OCI-LY7 (cell line): ENCODE results near the gene CDK17. TPM values are rescaled to one million over a fixed set of nuclear protein-coding genes. Genes with fewer than 3 reads are reported as not detected.

ENCODE experiments used
- BruUV-seq: library from RNA; stranded (reverse); fragments of 400-500 nt; replicated peaks from 2 replicates; lab custom pipeline; 2021; lab: Mats Ljungman, UMichigan
- CTCF ChIA-PET: fragments of 300-600 bp; sonication (Branson Sonifier 250); formaldehyde crosslinking; loops from one replicate; lab custom pipeline; 2022; ENCODE audit warnings: antibody characterized with exemption; ENCODE audit not compliant: unreplicated experiment; lab: Charles Lee
- POLR2A ChIA-PET: fragments of 300-600 bp; sonication (Branson Sonifier 250); formaldehyde crosslinking; loops from one replicate; lab custom pipeline; 2022; ENCODE audit warnings: antibody characterized with exemption; lab: Charles Lee
- DNase-seq: peaks from one replicate; pipeline ENCODE4 v3.0.0-alpha.2; 2015; ENCODE audit warnings: low spot score
- H2AFZ ChIP-seq: fragments of 200-600 bp; sonication (generic), shearing (Covaris generic); 2 replicates; pipeline ENCODE4 v1.6.1; 2014; ENCODE audit warnings: mild to moderate bottlenecking, antibody characterized with exemption, low read length, moderate library complexity
- H3K27ac ChIP-seq: fragments of 200-600 bp; sonication (generic); 2 replicates; pipeline ENCODE4 v1.5.1; 2014; ENCODE audit warnings: mixed run types, low read depth, mild to moderate bottlenecking, moderate library complexity, low read length, inconsistent platforms; ENCODE audit not compliant: poor library complexity, severe bottlenecking
- H3K36me3 ChIP-seq: fragments of 200-600 bp; sonication (generic); 2 replicates; pipeline ENCODE4 v1.6.1; 2014; ENCODE audit warnings: mild to moderate bottlenecking, antibody characterized with exemption, low read length, moderate library complexity, mixed read lengths; ENCODE audit not compliant: insufficient read depth
- H3K4me1 ChIP-seq: fragments of 200-600 bp; sonication (generic); 2 replicates; pipeline ENCODE4 v1.5.1; 2014; ENCODE audit warnings: mild to moderate bottlenecking, low read length; ENCODE audit not compliant: insufficient read depth, poor library complexity, severe bottlenecking
- H3K4me2 ChIP-seq: fragments of 200-600 bp; sonication (generic); 2 replicates; pipeline ENCODE4 v1.6.1; 2014; ENCODE audit warnings: mild to moderate bottlenecking, low read length
- H3K4me3 ChIP-seq: fragments of 200-600 bp; sonication (generic); 2 replicates; pipeline ENCODE4 v1.5.1; 2014; ENCODE audit warnings: mild to moderate bottlenecking, low read depth, low read length; ENCODE audit not compliant: poor library complexity, severe bottlenecking
- H3K79me2 ChIP-seq: fragments of 200-600 bp; sonication (generic); 2 replicates; pipeline ENCODE4 v1.6.1; 2016; ENCODE audit warnings: low read depth, mild to moderate bottlenecking, low read length, moderate library complexity, mixed read lengths; ENCODE audit not compliant: insufficient read depth
- H3K9me2 ChIP-seq: fragments of 200-600 bp; sonication (generic); 2 replicates; pipeline ENCODE4 v1.6.1; 2016; ENCODE audit warnings: mild to moderate bottlenecking, low read length, mixed read lengths; ENCODE audit not compliant: insufficient read depth
- H3K9me3 ChIP-seq: fragments of 200-600 bp; sonication (generic); 2 replicates; pipeline ENCODE4 v1.6.1; 2014; ENCODE audit warnings: mild to moderate bottlenecking, mixed run types, low read length, mixed read lengths
- H4K20me1 ChIP-seq: fragments of 200-600 bp; sonication (generic); 2 replicates; pipeline ENCODE4 v1.6.1; 2014; ENCODE audit warnings: mild to moderate bottlenecking, antibody characterized with exemption, low read length, moderate library complexity, mixed read lengths; ENCODE audit not compliant: insufficient read depth
- EZH2phosphoT487 ChIP-seq: fragments of 200-600 bp; sonication (generic); IDR thresholded peaks from 2 replicates; pipeline ENCODE4 v1.6.1; 2018; ENCODE audit warnings: low read depth, borderline replicate concordance, mild to moderate bottlenecking, mixed run types, antibody characterized with exemption, low read length, moderate library complexity, mixed read lengths
- intact Hi-C: fragments of 100-400 bp; cut with micrococcal nuclease; formaldehyde crosslinking; loops from one replicate; pipeline ENCODE4 v1.10.0; 2022; ENCODE audit not compliant: unreplicated experiment
- total RNA-seq, 2 experiments: library from RNA; depleted of rRNA in 1 of 2; stranded (reverse); fragments of >200 nt in 1 of 2; shearing (Covaris generic) in 1 of 2; gene quantifications; 2 replicates each; pipeline ENCODE4 v1.2.3, GENCODE V29; 2014 to 2022
- TF ChIP-seq, protein P1 (sequence below): fragments of 200-600 bp; sonication (generic); conservative IDR thresholded peaks from 2 replicates; pipeline ENCODE4 v1.5.1; 2014; ENCODE audit warnings: mild to moderate bottlenecking, antibody characterized with exemption, low read length, moderate library complexity, mixed read lengths

The CDK17 gene
- total RNA-seq, 2 experiments from 2014 or later: 34.5 to 43.4 TPM

DNA sequence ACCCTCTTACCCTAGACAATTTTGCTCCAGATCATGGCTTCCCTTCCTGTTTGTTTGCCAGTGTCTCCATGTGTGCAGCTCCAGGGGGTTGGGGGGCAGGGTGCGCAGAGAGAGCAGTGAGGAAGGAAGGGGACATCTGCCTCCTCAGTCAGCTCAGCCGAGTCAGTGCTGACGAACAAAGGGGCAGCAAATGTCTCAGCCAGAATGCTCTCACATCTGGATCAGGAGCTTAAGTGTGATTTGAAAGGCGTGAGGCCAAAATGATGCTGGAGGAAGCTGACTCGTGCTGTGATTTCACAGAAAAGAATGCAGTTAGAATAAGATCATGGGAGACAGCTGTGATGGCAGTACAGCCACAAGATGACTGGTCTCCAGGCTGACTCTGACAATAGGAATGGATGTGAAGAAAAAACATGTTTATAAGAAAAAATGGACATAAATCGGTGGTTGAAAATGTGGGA lies 27.1 kb upstream of the CDK17 start:
- Histone ChIP-seq H3K4me1 (no peaks in the 10 kb centered on the region), H3K9me3 (no peaks in the 10 kb centered on the region), H3K27ac (no peak overlapping the region), H4K20me1 (no peaks in the 10 kb centered on the region), H3K9me2 (no peaks in the 10 kb centered on the region), H3K36me3 (no peaks in the 10 kb centered on the region), H3K79me2 (no peaks in the 10 kb centered on the region), H2AFZ (no peak overlapping the region; the same call in 1 of the 2 replicates), H3K4me2 (no peak overlapping the region), H3K4me3 (no peak overlapping the region)
- BruUV-seq: no TSS peak
- TF ChIP-seq EZH2phosphoT487: no peak
- TF ChIP-seq, protein P1, sequence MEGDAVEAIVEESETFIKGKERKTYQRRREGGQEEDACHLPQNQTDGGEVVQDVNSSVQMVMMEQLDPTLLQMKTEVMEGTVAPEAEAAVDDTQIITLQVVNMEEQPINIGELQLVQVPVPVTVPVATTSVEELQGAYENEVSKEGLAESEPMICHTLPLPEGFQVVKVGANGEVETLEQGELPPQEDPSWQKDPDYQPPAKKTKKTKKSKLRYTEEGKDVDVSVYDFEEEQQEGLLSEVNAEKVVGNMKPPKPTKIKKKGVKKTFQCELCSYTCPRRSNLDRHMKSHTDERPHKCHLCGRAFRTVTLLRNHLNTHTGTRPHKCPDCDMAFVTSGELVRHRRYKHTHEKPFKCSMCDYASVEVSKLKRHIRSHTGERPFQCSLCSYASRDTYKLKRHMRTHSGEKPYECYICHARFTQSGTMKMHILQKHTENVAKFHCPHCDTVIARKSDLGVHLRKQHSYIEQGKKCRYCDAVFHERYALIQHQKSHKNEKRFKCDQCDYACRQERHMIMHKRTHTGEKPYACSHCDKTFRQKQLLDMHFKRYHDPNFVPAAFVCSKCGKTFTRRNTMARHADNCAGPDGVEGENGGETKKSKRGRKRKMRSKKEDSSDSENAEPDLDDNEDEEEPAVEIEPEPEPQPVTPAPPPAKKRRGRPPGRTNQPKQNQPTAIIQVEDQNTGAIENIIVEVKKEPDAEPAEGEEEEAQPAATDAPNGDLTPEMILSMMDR: no peak
- intact Hi-C loops: no loop called here
- POLR2A ChIA-PET: interaction anchor here (0.7 to 0.8 kb wide), 2 partner anchors 18 to 31 kb away, joined by 3 to 4 read pairs; no protein-coding TSS in a partner anchor
- CTCF ChIA-PET: no interaction called here
- DNase-seq: no peak

DNA sequence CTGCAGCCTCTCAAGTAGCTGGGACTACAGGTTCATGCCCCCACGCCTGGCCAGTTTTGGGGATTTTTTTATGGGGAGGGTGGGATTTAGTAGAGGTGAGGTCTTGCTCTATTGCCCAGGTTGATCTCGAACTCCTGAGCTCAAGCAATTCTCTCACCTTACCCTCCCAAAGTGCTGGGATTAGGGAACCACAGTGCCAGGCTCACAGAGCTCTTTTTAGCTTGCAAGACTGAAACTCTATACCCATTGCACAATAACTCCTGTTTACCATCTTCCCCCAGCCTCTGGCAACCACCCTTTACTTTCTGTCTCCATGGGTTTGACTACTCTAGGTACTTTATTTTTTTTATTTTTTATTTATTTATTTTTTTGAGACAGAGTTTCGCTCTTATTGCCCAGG lies 25.7 kb upstream of the CDK17 start:
- ChIA-PET CTCF (no interaction called here), POLR2A (interaction anchor here (0.6 kb wide), 2 partner anchors 25 to 44 kb away, joined by 3 read pairs; no protein-coding TSS in a partner anchor)
- Histone ChIP-seq H3K79me2 (no peaks in the 10 kb centered on the region), H3K9me2 (no peaks in the 10 kb centered on the region), H3K4me1 (no peaks in the 10 kb centered on the region), H3K27ac (no peak overlapping the region), H3K9me3 (no peaks in the 10 kb centered on the region), H2AFZ (0 out of 2 replicates have a peak overlapping the region, but pooled peaks have one; percentile 32), H3K4me3 (no peak overlapping the region), H3K36me3 (no peaks in the 10 kb centered on the region), H4K20me1 (no peaks in the 10 kb centered on the region), H3K4me2 (no peak overlapping the region)
- no peak for TF ChIP-seq EZH2phosphoT487
- TF ChIP-seq, protein P1: no peak
- no TSS peak for BruUV-seq
- intact Hi-C loops: no loop called here
- DNase-seq: no peak

DNA sequence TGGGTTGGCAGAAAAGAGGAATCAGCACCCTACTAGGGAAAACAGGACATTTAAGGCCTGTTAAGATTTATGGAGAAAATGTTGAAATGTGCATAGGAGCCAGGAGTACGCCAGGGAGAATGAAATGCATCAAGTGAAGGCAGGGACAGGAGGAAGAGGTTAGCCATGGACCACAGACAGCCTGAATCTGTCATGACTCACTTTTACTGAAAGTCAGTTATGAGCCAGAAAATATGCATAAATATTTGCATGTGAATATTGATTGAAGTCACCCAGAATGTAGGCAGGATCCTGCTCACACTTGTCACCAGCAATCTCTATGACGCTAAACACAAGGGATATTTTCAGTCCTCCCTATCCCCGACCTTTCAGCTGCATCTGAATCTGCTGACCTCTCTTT lies 25.1 kb upstream of the CDK17 start:
- intact Hi-C loops: no loop called here
- Histone ChIP-seq H3K9me3 (no peaks in the 10 kb centered on the region), H2AFZ (0 out of 2 replicates have a peak overlapping the region, but pooled peaks have one; percentile 32), H3K4me3 (no peak overlapping the region), H4K20me1 (no peaks in the 10 kb centered on the region), H3K36me3 (no peaks in the 10 kb centered on the region), H3K9me2 (no peaks in the 10 kb centered on the region), H3K4me2 (no peak overlapping the region), H3K79me2 (no peaks in the 10 kb centered on the region), H3K4me1 (no peaks in the 10 kb centered on the region), H3K27ac (no peak overlapping the region)
- DNase-seq: no peak
- TF ChIP-seq, protein P1: no peak
- no peak for TF ChIP-seq EZH2phosphoT487
- ChIA-PET POLR2A (no interaction called here), CTCF (no interaction called here)
- no TSS peak for BruUV-seq
